SW480 (cell line): ENCODE measurements around the gene CCDC134.

Experiments used
- DNase-seq: peaks from one replicate; pipeline ENCODE4 v3.0.0-alpha.2; 2016; ENCODE audit warnings: low spot score

Gene CCDC134

GRCh38 chr22:41800348-41801146 is at the start of gene CCDC134:
Gene CCDC134 (plus strand): TSS chr22:41800679. CDS start chr22:41808891, 8,212 bp downstream.
- peak; percentile 86 for DNase-seq

GRCh38 chr22:41752011-41752970 is 48.2 kb upstream of the CCDC134 start:
- no peak for DNase-seq

DNA sequence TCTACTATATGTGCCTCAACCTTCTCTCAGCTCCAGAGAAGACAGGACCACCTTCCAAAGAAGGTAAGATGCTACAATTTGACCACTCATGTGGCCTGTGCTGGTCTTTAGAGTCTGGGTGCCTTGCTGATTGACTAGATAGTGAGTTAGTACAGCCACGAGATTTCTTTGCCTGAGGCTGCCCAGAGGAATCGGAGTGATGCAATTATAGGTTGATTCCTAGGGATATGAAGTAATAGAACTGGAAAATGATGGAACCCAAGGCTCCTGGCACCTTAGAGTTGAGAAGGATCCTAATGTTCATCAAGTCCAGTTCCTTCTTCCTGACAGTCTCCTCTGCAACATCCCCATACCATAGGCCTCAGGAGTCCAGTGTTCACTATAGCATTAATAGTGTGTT is 46.5 kb upstream of the CCDC134 start:
- DNase-seq, result no peak

DNA sequence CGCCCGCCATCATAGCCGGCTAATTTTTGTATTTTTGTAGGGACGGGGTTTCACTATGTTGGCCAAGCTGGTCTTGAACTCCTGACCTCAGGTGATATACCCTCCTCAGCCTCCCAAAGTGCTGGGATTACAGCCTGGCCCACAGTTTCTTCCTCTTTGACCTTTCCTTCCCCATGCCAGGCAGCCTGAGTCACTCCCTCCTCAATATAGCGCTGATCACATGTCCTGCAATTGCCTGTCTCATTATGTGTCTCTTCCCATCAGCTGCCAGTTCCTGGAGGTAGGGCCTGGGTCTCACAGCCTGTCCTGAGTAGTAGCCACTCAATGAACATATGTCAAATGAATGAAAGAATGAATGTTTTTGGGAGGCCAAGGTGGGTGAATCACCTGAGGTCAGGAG is 43.0 kb upstream of the CCDC134 start:
- DNase-seq, result no peak

- DNase-seq, result no peak
Measured at GRCh38 chr22:41758231-41758630, 42.2 kb upstream of the CCDC134 start.

DNA sequence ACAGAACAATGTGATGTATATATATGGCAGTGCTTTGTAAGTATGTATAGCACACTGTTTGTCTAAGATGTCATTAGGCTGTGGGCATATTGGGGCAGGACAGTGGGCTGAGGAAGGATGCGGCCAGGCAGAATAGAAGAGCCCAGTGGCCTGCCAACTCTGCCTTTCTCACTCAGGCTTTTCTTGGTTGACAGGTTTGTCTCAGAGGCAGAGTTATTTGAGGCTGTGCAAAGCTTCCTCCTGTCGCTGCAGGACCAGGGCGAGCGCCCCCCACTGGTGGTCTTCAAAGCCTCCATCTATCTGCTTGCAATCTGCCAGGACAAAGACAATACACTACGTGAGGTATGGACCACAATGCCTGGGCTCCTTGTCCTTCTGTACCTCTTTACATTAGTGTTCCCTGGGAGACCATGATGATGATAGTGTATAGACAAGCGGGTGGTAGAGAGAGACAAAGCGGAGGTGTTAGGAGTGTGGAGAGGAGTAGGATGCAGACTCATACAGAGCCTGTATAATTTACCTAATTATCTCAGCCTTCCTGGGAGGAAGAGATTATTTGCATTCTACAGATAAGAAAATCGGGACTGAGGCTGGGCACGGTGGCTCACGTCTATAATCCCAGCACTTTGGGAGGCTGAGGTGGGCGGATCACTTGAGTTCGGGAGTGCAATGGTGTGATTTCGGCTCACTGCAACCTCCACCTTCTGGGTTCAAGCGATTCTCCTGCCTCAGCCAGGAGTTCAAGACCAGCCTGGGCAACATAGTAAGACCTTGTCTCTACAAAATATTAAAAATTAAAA is 37.3 kb upstream of the CCDC134 start:
- DNase-seq, result no peak

GRCh38 chr22:41766476-41766875 is 34.0 kb upstream of the CCDC134 start:
- DNase-seq, result no peak

GRCh38 chr22:41768430-41768829 is 32.0 kb upstream of the CCDC134 start:
- no peak for DNase-seq

GRCh38 chr22:41770715-41771468 is 29.6 kb upstream of the CCDC134 start:
- no peak for DNase-seq

DNA sequence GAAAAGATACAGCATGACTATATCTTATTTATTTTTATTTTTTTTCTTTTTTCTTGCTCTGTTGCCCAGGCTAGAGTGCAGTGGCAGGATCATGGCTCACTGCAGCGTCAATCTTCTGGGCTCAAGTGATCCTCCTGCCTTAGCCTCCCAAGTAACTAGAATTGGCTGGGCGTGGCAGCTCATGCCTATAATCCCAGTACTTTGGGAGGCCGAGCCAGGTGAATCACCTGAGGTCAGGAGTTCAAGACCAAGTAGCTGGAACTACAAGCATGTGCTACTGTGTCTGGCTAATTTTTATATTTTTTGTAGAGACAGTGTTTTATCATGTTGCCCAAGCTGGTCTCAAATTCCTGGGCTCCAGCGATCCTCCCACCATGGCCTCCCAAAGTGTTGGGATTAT is 28.3 kb upstream of the CCDC134 start:
- DNase-seq, result no peak

DNA sequence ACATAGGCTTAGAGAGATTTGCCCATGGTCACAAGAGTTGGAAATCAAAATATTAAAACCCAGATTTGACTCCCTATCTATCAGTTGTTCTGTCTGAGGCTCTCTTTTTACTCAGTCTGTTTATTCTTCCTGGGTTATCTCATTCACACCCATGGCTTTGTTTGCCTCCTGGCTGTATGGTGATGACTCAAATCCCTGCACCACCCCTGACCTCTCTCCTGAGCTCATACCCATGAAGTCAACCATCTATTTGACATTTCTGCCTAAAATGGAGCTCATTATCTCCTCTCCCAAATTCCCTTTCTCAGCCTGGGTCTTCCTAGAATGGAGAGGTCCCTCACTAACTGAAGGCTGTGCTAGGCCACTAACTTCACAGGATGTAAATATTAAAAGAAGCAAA is 27.8 kb upstream of the CCDC134 start:
- DNase-seq, result no peak

GRCh38 chr22:41775338-41775737 is 25.1 kb upstream of the CCDC134 start:
- no peak for DNase-seq

DNA sequence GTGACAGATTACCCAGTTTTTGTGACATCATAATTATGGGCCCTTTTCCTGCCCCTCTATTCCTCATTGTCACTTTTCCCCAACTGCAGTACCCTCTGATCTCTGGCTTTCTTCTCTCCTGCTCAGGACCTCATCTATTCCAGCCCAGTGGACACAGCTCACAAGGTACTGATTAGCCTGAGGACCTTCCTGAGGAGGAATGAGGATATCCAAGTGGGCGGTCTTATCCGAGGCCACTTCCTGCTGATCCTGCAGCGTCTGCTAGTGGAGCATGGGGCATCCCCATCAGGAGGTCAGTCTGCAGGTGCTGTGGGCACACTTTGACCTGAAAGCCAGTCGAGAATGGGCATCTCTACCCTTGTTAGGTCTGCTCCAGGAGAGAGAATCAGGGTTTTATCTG is 24.5 kb upstream of the CCDC134 start:
- DNase-seq, result no peak

DNA sequence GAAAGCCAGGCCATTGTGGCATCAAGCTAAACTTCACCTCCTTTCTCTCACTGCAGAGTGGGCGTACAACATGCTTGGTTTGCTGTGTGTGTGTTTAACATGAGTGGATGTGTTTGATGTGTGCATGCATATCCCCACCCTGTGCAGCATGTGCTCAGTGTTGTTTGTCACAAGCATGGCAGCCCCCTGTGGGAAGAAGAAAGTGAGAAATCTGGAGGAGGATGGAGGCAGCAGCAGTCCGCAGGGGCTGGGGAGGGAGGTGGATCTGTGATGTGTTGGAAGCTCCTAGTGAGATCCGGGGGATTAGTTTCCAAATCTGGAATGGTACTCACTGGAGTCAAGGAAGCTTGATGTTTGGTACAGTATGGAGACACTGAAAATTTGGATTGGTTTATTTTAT is 24.1 kb upstream of the CCDC134 start:
- DNase-seq, result no peak

- no peak for DNase-seq
Measured at GRCh38 chr22:41777749-41778425, 22.6 kb upstream of the CCDC134 start.

DNA sequence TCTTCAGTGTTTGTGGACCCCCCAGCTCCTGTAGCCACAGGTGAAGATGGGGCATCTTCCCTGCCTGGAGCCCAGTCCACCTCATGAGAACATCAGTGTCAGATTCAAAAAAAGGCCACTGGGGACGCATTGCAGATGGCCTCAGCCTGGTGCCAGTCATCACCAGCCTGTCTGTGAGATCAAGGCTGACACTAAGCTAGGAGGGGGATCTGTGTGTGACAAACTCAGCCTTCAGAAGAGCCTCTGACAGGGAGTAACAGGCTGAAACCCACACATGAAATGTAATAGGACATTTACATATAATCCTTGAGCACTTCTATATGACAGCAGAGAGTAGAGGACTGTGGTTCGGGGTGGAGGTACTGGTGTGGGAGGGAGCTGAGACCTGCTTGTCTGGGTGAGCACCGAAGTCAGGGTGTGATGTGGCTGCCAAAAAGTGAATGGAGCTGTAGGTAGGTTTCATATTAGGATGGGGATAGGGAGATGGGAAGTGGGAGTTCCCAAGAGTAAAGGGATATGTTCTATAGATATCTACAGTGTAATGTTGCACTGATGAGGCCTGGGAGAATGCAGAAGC is 20.5 kb upstream of the CCDC134 start:
- no peak for DNase-seq

DNA sequence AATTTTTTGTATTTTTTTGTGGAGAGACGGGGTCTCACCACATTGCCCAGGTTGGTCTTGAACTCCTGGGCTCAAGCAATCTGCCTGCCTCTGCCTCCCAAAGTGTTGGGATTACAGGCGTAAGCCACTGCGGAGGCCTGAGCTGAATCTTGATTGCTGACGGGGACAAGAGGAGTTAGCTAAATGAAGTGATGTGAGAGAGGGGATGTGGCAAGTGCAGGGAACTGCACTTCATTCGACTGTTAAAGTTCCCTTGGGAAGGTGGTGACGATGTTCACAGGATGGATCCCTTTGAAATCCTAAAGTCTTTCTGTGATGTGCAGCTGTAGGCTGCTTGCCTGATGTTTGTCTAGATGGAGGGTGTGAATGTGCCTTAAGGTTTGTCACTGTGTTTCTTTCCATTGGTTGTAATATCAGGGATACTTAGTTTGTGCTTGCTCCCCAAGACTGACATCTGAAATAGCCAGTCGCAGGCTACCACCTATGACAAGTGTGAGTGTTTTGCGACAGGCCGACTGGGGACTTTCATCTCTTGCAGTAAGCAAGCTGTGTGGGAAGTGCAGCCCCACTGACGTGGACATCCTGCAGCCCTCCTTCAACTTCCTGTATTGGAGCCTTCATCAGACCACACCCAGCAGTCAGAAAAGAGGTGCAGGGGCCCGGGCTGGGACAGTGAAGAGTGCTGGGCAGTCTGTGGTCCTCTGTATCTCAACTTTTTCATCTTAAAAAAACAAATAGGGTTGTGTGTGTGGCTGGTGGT is 19.6 kb upstream of the CCDC134 start:
- DNase-seq, result peak; percentile 51

GRCh38 chr22:41781507-41781906 is 19.0 kb upstream of the CCDC134 start:
- DNase-seq, result no peak

DNA sequence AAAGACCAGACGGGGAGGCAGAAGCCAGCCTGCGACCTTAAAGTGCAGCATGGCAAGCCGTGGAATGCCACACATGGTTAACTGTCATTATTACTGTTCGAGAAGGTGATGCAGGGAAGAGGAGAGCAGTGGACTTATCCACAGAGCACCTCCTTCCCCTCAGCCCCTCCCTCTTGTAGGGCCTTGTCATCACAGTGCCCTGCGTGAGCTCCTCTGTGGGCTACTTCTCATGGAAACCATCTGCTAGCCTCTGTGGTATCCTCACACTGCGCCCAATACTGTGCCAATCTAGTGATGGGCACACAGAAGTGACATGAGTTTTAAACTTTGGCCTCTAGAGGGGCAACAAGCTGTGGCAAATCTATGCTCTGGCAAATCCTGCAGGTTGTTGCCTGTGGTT is 18.2 kb upstream of the CCDC134 start:
- DNase-seq, result no peak

DNA sequence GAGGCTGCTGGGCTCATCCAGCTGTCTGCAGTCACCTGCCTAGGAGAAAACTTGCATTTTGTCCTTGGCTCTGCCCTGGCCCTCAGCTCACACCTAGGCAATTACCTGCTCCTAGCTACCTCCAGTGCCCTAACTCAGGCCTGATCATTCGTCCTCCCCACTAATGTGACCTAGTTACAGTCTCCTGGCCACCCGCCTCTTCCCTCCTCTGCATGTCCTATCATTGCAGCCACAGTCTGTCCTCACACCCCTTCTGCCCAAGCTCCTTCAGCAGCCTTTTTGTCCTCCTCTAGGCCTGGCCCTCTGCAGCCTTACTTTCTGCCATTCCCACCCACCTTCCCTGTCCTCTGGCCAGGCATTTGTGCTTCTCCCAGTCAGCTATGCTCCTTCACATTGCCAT is 17.7 kb upstream of the CCDC134 start:
- no peak for DNase-seq
